Tracheal epithelial cell (primary cell): ENCODE measurements around the gene SLC25A19. TPM values are rescaled to one million over a fixed set of nuclear protein-coding genes. Genes with fewer than 3 reads are reported as not detected.

Experiments used
- total RNA-seq: library from RNA; depleted of rRNA; stranded (reverse); fragments of >200 nt; gene quantifications from 2 replicates; pipeline ENCODE4 v1.2.1, GENCODE V29; 2014

SLC25A19 gene
- total RNA-seq, result 8.2 and 14.3 TPM in 2 replicates

GRCh38 chr17:75289115-75289831, at the start of gene SLC25A19:
Gene SLC25A19, minus strand, starts transcription at chr17:75289433. Its CDS starts 2,669 bp downstream, at chr17:75286764.

GRCh38 chr17:75270966-75271232, 18.3 kb downstream of the SLC25A19 start, which contains the start of gene MIF4GD:
Gene MIF4GD, minus strand, starts transcription at chr17:75271231. Its CDS starts 1,036 bp downstream, at chr17:75270195.

GRCh38 chr17:75261336-75262111, 27.7 kb downstream of the SLC25A19 start, which contains the start of the genes GGA3 and MRPS7:
Gene GGA3, minus strand, starts transcription at chr17:75261606. Its CDS starts 19 bp downstream, at chr17:75261587.
Gene MRPS7, plus strand, starts transcription at chr17:75261879. Its CDS starts 22 bp downstream, at chr17:75261901.

Other genes with a start within 250 kb of the SLC25A19 start
- gene ATP5PD, start 242.5 kb downstream of the SLC25A19 start, total RNA-seq, result 266 and 320 TPM in 2 replicates
- gene KCTD2, start 242.2 kb downstream of the SLC25A19 start, total RNA-seq, result 8.7 and 10.4 TPM in 2 replicates
- gene SLC16A5, start 201.5 kb downstream of the SLC25A19 start, total RNA-seq, result 23.1 and 37.3 TPM in 2 replicates
- 1.2 and 1.7 TPM in 2 replicates for gene ARMC7, start 179.5 kb downstream of the SLC25A19 start, total RNA-seq
- gene NT5C, start 157.7 kb downstream of the SLC25A19 start, total RNA-seq, result 67.5 and 73.3 TPM in 2 replicates
- gene JPT1, start 134.9 kb downstream of the SLC25A19 start, total RNA-seq, result 256 and 280 TPM in 2 replicates
- 100 and 101 TPM in 2 replicates for gene SUMO2, start 106.5 kb downstream of the SLC25A19 start, total RNA-seq
- gene NUP85, start 83.8 kb downstream of the SLC25A19 start, total RNA-seq, result 24.5 and 35.7 TPM in 2 replicates
- 9.6 and 18.1 TPM in 2 replicates for gene GGA3, start 27.8 kb downstream of the SLC25A19 start, total RNA-seq
- 69.3 and 72.5 TPM in 2 replicates for gene MRPS7, start 27.6 kb downstream of the SLC25A19 start, total RNA-seq
- 16.4 and 29.0 TPM in 2 replicates for gene MIF4GD, start 18.2 kb downstream of the SLC25A19 start, total RNA-seq
- gene GRB2, start 116.2 kb upstream of the SLC25A19 start, total RNA-seq, result 65.6 and 80.5 TPM in 2 replicates
- 22.2 and 29.0 TPM in 2 replicates for gene TMEM94, start 167.2 kb upstream of the SLC25A19 start, total RNA-seq
- gene CASKIN2, start 226.1 kb upstream of the SLC25A19 start, total RNA-seq, result 2.3 and 3.9 TPM in 2 replicates
- 20.2 and 50.1 TPM in 2 replicates for gene TSEN54, start 227.1 kb upstream of the SLC25A19 start, total RNA-seq
- 50.6 and 58.0 TPM in 2 replicates for gene LLGL2, start 236.3 kb upstream of the SLC25A19 start, total RNA-seq